Adrenal gland (tissue), 5 donors: Measurements from ENCODE around the gene RBPJ.

Experiments
- POLR2A ChIP-seq, 2 donors: fragments of 450-650 bp; IDR thresholded peaks; one replicate each; pipeline ENCODE4 v1.6.1; 2017; ENCODE audit warnings: antibody characterized with exemption in 2 of 2, mild to moderate bottlenecking in 2 of 2, moderate library complexity in 1 of 2
- TF ChIP-seq, protein P1 (sequence below), 6 experiments: fragments of 450-650 bp in 4 of 6; fragments of 200-600 bp in 2 of 6; sonication (generic) in 1 of 6; IDR thresholded peaks; 1 replicate in 5 of 6; 2 replicates in 1 of 6; pipeline versions ENCODE4 v1.5.1 to v1.8.0; 2016 to 2021; ENCODE audit warnings: antibody characterized with exemption in 6 of 6, mild to moderate bottlenecking in 2 of 6, moderate library complexity in 1 of 6
- donor health status: DM: no; HTN: no; CAD: no.

DNA sequence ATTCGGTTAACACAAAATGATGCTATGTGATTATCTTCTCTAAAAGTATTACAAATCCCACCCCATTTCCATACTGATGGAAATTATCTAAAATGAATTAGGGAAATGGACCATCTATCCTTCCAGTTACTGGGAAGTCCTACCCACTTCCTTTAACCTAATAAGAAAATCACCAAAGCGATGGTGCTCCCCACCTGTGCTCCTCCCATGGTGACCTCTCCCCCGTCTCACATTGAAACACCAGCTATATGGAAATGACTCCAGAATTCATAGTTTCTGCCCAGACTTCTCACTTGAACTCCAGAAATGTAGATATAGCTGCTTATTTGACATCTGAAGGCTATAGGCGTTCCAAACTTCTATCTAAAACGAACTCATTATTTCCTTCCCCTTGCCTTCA, 121.0 kb downstream of the RBPJ start:
- no peak for TF ChIP-seq POLR2A (IDR thresholded peaks at IDR 0.05)
- TF ChIP-seq, protein P1, sequence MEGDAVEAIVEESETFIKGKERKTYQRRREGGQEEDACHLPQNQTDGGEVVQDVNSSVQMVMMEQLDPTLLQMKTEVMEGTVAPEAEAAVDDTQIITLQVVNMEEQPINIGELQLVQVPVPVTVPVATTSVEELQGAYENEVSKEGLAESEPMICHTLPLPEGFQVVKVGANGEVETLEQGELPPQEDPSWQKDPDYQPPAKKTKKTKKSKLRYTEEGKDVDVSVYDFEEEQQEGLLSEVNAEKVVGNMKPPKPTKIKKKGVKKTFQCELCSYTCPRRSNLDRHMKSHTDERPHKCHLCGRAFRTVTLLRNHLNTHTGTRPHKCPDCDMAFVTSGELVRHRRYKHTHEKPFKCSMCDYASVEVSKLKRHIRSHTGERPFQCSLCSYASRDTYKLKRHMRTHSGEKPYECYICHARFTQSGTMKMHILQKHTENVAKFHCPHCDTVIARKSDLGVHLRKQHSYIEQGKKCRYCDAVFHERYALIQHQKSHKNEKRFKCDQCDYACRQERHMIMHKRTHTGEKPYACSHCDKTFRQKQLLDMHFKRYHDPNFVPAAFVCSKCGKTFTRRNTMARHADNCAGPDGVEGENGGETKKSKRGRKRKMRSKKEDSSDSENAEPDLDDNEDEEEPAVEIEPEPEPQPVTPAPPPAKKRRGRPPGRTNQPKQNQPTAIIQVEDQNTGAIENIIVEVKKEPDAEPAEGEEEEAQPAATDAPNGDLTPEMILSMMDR (IDR thresholded peaks at IDR 0.05): no peak
